ENCODE measurements around the gene DAPL1.

Gene DAPL1

DNA sequence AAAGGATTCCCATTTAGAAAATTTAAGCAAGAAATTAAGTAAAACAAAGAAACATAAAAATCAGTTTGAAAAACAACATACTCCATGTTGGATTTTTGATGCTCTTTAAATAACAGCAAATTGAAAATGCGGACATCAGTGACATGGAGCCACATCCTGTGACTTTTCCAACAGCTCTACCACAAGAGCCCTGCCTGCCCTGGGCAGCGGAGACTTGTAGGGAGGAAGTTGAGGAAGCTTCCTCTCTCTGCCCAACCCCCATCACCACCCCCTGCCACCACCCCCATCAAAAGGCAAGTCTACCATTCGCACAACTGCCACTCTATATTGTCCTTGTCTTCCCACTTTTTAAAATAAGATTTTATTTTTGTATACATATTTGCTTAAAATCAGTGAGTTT lies 32.8 kb upstream of the DAPL1 start:
- POLR2A ChIA-PET = no interaction called here
- DNase-seq (ENCODE audit: extremely low spot score) = no peak
- no peak for TF ChIP-seq CTCF (IDR thresholded peaks at IDR 0.05; ENCODE audit: control extremely low read depth, extremely low read depth, low read depth, missing control alignments)
- CTCF ChIA-PET = interaction anchor here (0.9 to 1.8 kb wide), 4 partner anchors 8 to 728 kb away, joined by 3 to 13 read pairs (median 3); no protein-coding TSS in a partner anchor

GRCh38 chr2:158766524-158766923 lies 28.6 kb upstream of the DAPL1 start:
- DNase-seq (ENCODE audit: extremely low spot score) = no peak
- POLR2A ChIA-PET = no interaction called here
- CTCF ChIA-PET = interaction anchor here (1.4 to 7.3 kb wide), 2 partner anchors 12 to 742 kb away, joined by 5 to 55 read pairs; no protein-coding TSS in a partner anchor
- TF ChIP-seq CTCF (IDR thresholded peaks at IDR 0.05; ENCODE audit: control extremely low read depth, extremely low read depth, low read depth, missing control alignments) = no peak

- ChIA-PET POLR2A (no interaction called here), CTCF (no interaction called here)
- no peak for TF ChIP-seq CTCF (IDR thresholded peaks at IDR 0.05; ENCODE audit: control extremely low read depth, extremely low read depth, low read depth, missing control alignments)
- no peak for DNase-seq (ENCODE audit: extremely low spot score)
Observed at GRCh38 chr2:158772306-158773078, 22.6 kb upstream of the DAPL1 start.

DNA sequence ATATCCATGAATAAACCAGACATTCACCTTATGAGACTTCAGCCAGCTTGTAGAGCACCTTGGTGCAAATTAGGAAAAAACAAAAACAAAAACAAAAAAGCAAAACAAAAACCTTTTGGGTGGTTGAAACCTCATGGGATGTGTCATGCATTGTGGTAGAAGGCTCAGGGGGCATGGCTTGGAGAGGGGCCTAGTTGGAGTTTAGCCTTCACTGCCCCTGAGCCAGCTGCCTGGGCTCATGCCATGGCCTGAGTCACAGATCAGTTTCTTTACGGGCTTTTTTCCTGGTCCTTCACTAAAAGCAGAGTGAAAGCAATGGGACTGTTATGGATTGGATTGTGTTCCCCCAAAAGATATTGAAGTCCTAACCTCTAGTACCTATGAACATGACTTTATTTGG lies 22.0 kb upstream of the DAPL1 start:
- no peak for TF ChIP-seq CTCF (IDR thresholded peaks at IDR 0.05; ENCODE audit: control extremely low read depth, extremely low read depth, low read depth, missing control alignments)
- CTCF ChIA-PET = no interaction called here
- DNase-seq (ENCODE audit: extremely low spot score) = no peak
- POLR2A ChIA-PET = no interaction called here

GRCh38 chr2:158774681-158775080 lies 20.4 kb upstream of the DAPL1 start:
- TF ChIP-seq CTCF (IDR thresholded peaks at IDR 0.05; ENCODE audit: control extremely low read depth, extremely low read depth, low read depth, missing control alignments) = no peak
- ChIA-PET POLR2A (no interaction called here), CTCF (no interaction called here)
- DNase-seq (ENCODE audit: extremely low spot score) = no peak

DNA sequence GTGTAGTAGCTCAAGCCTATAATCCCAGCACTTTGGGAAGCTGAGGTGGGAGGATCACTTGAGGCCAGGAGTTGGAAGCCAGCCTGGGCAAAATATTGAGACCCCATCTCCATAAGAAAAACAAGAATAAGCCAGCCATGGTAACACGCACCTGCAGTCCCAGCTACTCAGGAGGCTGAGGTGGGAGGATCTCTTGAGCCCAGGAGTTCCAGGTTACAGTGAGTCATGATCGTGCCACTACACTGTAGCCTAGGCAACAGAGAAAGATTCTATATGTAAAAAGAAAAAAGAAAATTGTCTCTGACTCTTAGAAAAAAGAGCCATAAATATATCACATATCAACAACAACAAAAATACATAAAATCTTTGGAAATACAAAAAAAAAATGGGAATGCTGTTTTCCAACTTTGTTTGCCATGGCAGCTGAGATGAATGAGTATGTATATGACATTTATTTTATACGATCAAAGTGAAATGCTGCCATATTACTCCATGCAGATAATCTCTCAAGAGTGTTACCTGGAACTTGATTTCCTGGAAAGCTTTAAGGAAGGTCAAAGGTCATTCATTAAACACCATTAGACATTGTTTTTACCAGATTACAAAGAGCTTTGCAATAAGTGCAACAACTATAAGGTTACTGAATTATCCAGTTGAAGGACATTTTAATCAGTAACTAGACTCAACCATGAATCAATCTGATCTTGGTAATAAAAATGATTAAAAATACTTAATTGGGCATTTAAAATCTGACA lies 19.7 kb upstream of the DAPL1 start:
- ChIA-PET POLR2A (no interaction called here), CTCF (interaction anchor here (1.0 to 1.8 kb wide), 3 partner anchors 10 to 21 kb away, joined by 3 to 4 read pairs (median 3); no protein-coding TSS in a partner anchor)
- no peak for TF ChIP-seq CTCF (IDR thresholded peaks at IDR 0.05; ENCODE audit: control extremely low read depth, extremely low read depth, low read depth, missing control alignments)
- no peak for DNase-seq (ENCODE audit: extremely low spot score)
